GM12875 (cell line): Measurements from ENCODE around the gene SLC7A1.

ENCODE experiments used
- H3K4me3 ChIP-seq: one replicate; pipeline ENCODE4 v1.5.1; 2011; ENCODE audit warnings: low read depth, low read length, control low read depth
- TF ChIP-seq, protein P1 (sequence below): IDR thresholded peaks from 2 replicates; pipeline ENCODE4 v1.5.1; 2011; ENCODE audit warnings: low read depth, mild to moderate bottlenecking, control low read depth, inconsistent platforms, low read length, moderate library complexity, borderline replicate concordance; ENCODE audit not compliant: insufficient read depth

The SLC7A1 gene

DNA sequence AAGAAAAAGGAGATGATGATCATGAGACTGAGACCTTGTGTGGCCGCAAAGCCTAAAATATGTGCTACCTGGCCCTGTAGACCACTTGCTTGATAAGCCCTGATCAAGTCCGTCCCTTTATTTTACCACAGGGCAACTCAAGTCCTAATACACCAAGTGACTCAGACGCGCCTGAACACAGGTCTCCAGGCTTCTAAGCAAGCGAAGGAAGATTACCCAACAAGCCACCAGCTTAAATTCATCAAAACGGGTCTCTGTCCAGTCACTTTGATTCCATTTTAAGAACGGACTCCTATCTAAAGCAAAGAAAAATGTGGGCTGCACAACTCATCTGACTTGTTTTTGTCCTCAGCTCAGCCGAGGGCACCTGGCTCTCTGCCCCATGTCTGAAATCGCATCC, 26.8 kb downstream of the SLC7A1 start:
- no peak overlapping the region for H3K4me3 ChIP-seq
- TF ChIP-seq, protein P1, sequence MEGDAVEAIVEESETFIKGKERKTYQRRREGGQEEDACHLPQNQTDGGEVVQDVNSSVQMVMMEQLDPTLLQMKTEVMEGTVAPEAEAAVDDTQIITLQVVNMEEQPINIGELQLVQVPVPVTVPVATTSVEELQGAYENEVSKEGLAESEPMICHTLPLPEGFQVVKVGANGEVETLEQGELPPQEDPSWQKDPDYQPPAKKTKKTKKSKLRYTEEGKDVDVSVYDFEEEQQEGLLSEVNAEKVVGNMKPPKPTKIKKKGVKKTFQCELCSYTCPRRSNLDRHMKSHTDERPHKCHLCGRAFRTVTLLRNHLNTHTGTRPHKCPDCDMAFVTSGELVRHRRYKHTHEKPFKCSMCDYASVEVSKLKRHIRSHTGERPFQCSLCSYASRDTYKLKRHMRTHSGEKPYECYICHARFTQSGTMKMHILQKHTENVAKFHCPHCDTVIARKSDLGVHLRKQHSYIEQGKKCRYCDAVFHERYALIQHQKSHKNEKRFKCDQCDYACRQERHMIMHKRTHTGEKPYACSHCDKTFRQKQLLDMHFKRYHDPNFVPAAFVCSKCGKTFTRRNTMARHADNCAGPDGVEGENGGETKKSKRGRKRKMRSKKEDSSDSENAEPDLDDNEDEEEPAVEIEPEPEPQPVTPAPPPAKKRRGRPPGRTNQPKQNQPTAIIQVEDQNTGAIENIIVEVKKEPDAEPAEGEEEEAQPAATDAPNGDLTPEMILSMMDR: no peak

DNA sequence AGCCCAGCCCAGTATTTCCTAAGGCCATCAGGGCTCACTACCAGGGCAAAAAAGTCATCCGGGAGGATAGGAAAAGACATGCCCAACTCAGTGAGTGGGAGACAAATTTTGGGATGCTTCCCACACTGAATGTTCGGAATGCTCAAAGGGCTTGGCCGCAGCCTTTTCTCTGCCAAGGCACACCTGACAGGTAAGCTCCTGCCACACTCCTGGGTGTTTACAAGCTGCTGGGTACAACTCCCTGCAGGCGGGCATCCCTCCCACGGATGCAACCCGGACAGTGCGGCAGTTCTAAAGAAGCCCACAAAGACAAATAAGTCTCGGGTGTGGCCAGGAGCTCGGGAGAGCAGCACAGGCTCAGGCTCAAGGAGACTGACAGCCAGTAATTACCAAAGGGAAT, 28.1 kb downstream of the SLC7A1 start:
- no peak overlapping the region for H3K4me3 ChIP-seq
- TF ChIP-seq, protein P1: no peak

- no peak overlapping the region for H3K4me3 ChIP-seq
- TF ChIP-seq, protein P1: no peak
Observed at GRCh38 chr13:29566206-29566605, 29.3 kb downstream of the SLC7A1 start.

DNA sequence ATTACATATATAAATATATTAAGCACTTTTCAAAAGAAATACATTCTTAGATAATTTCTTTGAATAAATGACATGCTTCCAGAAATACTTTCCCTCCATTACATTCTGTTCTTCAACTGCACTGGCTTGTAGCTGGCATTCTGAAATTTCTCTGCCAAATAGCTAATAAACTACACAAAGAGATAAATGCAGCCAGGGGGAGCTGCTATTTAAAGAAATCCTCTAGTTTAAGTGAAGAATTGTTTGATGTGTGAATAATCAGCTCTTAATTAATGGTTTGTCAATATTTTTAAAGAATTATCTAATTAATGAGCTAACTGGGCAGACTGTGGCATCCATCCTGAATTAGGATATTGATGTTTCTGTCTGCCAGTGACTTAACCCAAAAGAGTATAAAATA, 30.7 kb downstream of the SLC7A1 start:
- H3K4me3 ChIP-seq: no peak overlapping the region
- TF ChIP-seq, protein P1: no peak

DNA sequence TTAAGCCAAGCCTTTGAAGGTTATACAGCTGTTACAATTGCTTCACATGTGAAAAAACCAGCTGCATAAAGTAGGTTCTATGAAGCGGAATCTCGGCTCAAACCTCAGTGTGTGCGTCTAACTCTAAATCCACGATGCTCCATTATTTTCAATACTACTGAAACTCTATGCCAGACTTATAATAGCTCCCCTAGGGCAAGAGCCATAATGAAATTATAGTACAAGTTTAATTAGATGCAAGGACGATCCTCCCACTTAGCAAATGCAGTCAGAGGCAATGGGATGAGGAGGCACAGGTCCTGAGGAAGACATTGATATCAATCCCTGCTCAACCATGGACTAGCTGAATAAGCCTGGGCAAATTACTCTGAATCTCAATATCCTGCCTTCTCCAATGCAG, 31.1 kb downstream of the SLC7A1 start:
- TF ChIP-seq, protein P1: no peak
- no peak overlapping the region for H3K4me3 ChIP-seq

DNA sequence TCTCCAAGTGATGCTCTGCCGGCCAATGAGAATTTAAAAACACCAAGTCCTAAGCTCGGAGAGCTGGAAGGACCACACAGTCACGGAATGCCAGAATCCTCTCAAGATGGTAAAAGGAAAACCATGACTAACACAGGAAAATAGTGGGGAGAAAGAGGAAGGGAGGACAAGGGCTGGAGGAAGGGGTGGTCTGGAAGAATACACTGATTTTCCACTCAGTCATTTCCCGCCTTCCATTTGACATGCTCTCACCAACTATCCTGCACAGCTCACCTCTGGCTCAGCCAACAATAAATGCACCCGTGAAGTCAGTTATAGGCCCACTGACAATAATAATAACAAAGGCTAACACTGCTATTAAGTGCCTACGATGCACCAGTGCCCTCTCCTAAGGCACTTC, 31.5 kb downstream of the SLC7A1 start:
- TF ChIP-seq, protein P1: no peak
- no peak overlapping the region for H3K4me3 ChIP-seq

- TF ChIP-seq, protein P1: no peak
- H3K4me3 ChIP-seq: no peak overlapping the region
Observed at GRCh38 chr13:29562786-29563438, 32.6 kb downstream of the SLC7A1 start.
